ENCODE data around the gene TMEM59L. TPM values are rescaled to one million over a fixed set of nuclear protein-coding genes. Genes with fewer than 3 reads are reported as not detected.

Gene TMEM59L
- total and polyA plus RNA-seq, 2 of the 13 experiments (the other 11 are each of a cell fraction or from before 2014, with no cell fraction given), result 0.97 to 5.5 TPM

GRCh38 chr19:18605546-18606280 lies 7.0 kb upstream of the TMEM59L start (continued):
- TF ChIP-seq AKAP8 (CRISPR knock-in tag; IDR thresholded peaks at IDR 0.05) (0 out of 2 replicates have a peak, but pooled peaks have one; percentile 25), NR2C2 (CRISPR knock-in tag; IDR thresholded peaks at IDR 0.05; ENCODE audit: borderline replicate concordance) (no peak), ZBTB34 (CRISPR knock-in tag; IDR thresholded peaks at IDR 0.05) (no peak), MBNL3 (CRISPR knock-in tag; conservative IDR thresholded peaks at IDR 0.05) (no peak), ZSCAN21 (CRISPR knock-in tag; IDR thresholded peaks at IDR 0.05; ENCODE audit: borderline replicate concordance) (peak; percentile 46; the same call in 1 of the 2 replicates), ZBTB33 (CRISPR knock-in tag; IDR thresholded peaks at IDR 0.05) (peak; percentile 69; the same call in 1 of the 2 replicates), ZNF776 (CRISPR knock-in tag; IDR thresholded peaks at IDR 0.05) (no peak), AHR (CRISPR knock-in tag; IDR thresholded peaks at IDR 0.05) (no peak), HIC2 (CRISPR knock-in tag; IDR thresholded peaks at IDR 0.05; ENCODE audit: low read depth) (no peak), ZFY (CRISPR knock-in tag; IDR thresholded peaks at IDR 0.05) (peak; percentile 75), RAD21 (CRISPR knock-in tag; IDR thresholded peaks at IDR 0.05) (no peak), ZNF446 (CRISPR knock-in tag; IDR thresholded peaks at IDR 0.05) (peak; percentile 61), ZNF468 (CRISPR knock-in tag; IDR thresholded peaks at IDR 0.05) (no peak), HNF1A (IDR thresholded peaks at IDR 0.05; ENCODE audit: low read depth) (no peak), HNF1A (CRISPR knock-in tag; IDR thresholded peaks at IDR 0.05; ENCODE audit: borderline replicate concordance) (no peak), ZNF430 (CRISPR knock-in tag; IDR thresholded peaks at IDR 0.05) (no peak), MAFG (CRISPR knock-in tag; IDR thresholded peaks at IDR 0.05) (no peak), SRSF4 (IDR thresholded peaks at IDR 0.05; ENCODE audit: low read depth, low read length, poor library complexity, severe bottlenecking) (no peak), CCAR2 (optimal IDR thresholded peaks at IDR 0.05; ENCODE audit: low read depth, low read length) (no peak)
